CD4-positive, alpha-beta T cell treated with Interleukin-1 beta for 1 hour (primary cell): ENCODE measurements around the gene NCOA1.
"Not testable (repeated sequence)": the region's sequence is repeated elsewhere in the genome, so short reads cannot be mapped to it uniquely, and the experiment has no call there.

Source experiments
- DNase-seq, 2 donors: peaks; one replicate each; pipeline ENCODE4 v3.0.0-alpha.2; 2020 to 2022

NCOA1 gene

DNA sequence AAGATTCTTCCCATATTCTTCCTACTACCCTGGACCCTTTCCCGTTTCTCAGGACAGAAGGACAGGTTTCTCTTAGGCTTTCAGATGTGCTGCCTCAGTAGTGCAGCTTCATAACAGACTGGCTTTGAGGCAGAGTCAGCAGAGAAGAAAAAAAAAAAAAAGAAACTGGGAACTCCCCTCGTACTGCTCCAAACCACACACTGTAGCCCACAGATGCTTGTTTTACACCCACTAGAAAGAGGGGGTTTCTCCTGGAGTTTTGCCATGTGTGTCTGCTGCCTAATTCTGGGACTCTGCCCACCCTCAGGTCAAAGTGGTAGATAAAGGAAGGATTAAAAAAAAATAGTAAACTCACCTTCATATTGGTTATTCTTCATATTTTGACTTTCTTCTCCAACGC is 95.9 kb downstream of the NCOA1 start:
- peak in 1 of 2 donors; percentile 29 for DNase-seq

DNA sequence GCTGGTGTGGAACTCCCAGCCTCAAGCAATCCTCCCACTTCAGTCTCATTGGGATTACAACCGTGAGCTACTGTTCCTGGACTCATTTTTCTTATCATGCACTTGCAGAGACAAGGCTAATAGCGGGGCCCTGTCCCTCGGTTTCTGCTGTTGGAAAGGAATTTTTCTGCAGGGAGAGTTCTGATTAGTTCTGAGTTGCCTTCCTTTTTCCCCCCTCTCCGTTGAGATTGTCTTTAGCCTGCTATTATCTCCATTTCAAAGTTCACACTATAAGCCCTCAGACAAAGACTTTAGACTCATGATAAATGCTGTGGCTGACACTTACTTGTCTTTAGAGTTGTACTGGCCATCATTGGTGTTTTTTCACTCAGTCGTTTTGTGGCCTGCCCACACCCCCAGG is 97.2 kb downstream of the NCOA1 start:
- DNase-seq: no peak

DNA sequence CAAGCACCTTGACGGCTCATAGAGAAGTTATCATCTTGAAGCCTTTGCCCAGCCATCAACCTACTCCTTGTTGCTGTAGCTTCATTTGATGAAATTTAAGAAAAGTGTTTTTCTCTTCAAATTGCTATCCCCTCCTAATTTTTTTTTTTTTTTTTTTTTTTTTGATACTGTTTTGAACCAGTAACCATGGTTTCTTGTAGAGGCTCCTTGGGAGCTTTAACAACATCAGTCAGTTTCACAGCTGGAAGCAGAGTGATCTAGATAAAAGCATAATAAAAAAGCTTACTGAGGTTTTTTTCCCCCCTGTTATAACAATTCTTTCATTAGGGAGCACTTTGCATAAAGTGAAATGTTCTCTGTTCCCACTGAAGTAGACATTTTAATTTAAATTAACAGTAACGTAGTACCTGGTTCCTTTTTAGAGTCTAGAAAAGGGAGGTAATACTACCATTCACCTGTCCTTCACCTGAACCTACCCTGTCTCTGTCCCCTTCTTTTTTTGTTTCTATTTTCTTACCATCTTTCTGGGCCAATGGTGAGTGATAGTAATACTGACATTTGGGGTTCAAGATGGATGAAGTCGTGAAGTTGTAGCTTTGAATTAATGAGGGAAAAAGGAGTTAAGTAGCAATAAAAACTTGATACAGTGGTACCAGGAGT is 101.5 kb downstream of the NCOA1 start:
- no peak for DNase-seq

DNA sequence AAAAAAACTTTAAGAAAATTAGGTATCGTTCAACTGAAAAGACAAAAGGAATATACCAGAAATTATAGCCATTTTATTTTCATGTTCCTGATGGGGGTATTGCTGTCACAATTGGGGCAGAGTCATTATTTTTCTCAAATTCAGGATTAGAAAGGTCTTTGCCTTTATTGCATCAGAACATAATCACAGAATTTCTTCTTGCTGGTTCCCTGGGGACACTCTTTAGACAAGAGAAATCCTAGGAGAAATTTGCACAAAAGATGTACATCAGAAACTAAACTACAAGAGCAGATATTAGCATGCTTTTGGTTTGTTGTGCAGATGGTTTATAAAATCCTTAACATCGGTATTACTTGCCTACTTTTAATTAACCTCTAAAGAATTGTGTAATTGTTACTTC is 103.2 kb downstream of the NCOA1 start:
- no peak for DNase-seq

DNA sequence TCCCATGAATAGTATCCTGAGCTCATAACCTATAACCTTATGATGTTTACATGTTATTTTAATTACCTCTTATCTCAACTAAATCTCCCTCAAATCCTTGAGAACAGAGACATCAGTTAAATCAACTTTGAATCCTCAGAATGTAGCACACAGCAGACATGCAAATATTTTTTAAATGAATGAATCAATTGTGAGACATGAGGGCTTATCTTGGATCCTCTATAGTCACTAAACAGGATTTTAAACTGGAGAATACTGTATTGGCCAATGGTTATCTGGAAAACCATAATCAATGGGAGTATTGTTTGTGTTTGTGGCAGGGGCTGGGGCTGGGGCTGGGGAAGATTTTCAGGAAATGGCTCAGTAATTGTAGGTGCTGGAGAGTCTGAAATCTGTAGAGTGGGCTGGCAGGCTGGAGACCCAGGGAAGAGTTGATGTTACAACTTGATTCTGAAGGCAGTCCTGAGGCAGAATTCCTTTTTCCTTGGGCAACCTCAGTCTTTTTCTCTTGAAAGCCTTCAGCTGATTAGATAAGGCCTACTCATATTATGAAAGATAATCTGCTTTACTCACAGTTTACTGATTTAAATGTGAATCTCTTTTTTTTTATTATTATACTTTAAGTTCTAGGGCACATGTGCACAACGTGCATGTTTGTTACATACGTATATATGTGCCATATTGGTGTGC is 106.3 kb downstream of the NCOA1 start:
- DNase-seq: no peak

DNA sequence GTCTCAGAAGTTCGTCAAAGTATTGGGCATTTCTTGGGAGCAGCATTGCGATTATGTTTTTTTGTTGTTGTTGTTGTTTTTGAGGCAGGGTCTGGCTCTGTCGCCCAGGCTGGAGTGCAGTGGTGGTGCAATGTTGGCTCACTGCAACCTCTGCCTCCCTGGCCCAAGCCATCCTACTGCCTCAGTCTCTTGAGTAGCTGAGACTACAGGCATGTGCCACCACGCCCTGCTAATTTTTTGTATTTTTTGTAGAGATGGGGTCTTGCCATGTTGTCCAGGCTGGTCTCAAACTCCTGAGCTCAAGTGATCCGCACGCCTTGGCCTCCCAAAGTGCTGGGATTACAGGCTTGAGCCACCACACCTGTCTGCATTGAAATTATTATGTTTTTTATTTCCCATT is 109.1 kb downstream of the NCOA1 start:
- not testable (repeated sequence) for DNase-seq

DNA sequence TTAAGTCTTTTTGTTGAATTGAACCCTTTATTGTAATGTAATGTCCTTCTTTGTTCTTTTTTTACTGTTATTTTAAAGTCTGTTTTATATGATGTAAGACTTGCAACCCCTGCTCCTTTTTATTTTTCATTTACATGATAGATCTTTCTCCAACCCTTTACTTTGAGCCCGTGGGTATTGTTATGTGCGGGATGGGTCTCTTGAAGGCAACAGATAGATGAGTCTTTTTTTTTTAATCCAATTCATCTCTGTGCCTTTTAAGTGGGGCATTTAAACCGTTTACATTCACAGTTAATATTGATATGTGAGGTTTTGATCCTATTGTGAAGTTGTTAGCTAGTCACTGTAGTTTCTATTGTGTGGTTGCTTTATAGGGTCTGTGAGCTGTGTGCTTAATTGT is 120.6 kb downstream of the NCOA1 start:
- DNase-seq: no peak

DNA sequence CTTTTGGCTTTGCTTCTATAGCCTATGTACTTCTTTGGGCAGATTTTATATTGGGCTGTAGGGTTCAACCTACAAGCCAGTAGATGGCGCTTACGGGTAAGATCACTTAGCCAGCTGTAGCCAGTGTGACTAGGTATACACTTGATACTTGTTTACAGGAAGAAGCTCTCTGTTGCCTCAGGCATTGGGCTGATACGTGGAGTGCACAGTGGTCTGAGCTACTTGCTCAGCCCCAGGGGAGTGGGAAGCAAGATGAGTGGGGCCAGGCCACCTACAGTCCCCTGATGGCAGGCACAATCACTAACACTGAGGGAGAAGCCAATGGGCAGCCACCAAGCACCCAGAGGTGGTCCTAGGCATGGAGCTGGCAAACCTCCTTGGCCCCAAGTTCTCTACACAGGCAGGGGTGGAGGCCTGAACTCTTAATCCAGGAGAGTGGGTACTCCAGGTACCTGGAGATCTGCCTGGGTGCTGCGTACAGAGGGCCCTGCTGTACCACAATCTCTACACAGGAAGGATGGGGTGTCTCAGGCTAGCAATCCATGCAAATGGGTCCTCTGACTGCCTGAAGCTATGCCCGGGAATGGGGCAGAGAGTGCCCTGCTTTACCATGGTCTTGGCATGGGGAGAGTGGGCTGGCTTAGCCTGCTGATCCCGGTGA is 122.2 kb downstream of the NCOA1 start:
- peak; percentile 38 to 55 for DNase-seq

DNA sequence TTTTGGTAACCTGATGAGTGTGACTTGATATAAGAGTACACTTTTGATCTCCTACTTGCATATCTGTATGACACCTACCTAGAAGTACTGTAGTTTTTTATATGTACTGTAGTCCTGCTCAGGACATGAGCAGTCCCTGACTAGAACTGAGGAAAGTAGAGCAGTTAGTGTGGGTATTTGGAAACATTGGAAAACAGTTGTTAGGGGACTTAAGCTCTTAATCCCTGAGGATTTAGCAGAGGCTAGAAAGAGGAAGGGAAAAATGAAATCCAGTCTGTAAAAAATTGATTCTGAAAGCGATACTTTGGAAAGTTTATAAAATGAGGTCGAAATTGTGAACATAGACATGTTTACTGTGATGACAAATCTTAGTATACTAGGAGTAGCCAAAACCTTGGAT is 125.6 kb downstream of the NCOA1 start:
- no peak for DNase-seq

DNA sequence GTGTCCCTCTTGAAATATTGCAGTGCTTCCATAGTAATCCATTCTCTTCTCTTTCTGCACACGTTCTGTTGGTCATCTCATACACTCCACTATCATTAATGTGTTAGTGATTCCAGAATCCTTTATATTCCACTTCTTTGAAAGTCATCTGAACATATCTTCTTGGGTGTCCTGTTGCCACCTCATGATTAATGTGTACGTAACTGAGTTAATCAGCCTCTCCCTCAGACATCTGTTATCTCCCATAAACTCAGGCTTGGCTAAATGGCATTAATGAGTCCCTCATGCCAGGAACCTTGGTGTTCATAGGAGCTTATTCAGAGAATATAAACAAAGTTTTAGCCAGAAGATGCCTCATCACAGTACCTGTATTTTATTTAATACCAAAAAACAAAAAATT is 126.4 kb downstream of the NCOA1 start:
- DNase-seq: no peak

DNA sequence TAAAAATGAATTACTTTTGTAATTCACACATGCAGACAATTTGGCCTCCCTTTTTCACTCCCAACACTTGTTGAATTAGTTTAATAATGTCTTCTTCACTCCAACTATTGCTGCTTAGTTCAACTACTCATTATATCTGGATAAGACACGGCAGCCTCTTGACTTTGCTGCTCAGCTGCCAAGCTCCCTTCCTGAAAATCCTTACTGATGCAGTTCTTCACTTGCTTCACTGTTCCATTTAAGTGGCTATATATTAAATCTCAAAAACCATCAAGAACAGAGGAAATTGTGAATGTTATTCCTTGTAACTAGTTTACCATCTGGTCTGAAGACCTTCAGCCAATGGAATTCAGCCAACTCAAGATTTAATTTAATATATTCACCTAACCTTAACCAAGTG is 127.1 kb downstream of the NCOA1 start:
- DNase-seq: no peak

DNA sequence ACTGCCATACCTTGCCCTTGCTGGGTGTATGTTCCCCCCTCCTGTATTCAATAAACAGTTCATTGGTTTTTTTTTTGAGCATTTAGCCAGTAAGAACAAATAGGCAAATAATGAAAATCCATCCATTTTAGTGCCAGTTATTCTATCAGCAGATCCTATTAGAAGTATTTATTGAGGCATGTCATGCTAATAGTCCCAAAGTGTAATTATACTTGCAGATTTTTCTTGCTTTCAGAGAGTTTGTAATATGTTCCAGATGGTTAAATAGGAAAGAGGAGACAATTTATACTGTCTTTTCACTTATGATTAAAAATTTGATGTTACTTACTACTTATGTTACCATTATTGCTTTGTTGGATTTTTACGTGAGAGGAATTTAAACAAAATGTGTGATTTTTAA is 127.6 kb downstream of the NCOA1 start:
- DNase-seq: no peak

DNA sequence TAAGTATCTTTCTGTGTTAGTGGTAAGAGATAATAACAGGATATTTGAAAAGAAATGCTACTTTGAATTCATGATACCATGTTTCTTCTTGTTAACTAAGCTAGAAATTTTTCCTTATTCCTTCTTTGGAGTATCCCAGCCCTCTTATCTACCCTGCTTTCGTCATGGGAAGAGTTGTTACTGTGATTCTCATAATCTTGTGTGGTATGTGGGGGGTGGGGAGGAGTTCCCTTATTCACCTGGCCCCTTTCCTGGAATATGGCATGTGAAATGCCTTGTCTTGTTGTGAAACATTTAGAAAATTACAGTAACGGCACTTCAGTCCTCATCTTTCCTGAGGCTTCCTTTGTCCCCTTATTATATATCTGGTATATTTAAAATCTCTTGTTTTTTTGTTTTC is 129.9 kb downstream of the NCOA1 start:
- DNase-seq: no peak

DNA sequence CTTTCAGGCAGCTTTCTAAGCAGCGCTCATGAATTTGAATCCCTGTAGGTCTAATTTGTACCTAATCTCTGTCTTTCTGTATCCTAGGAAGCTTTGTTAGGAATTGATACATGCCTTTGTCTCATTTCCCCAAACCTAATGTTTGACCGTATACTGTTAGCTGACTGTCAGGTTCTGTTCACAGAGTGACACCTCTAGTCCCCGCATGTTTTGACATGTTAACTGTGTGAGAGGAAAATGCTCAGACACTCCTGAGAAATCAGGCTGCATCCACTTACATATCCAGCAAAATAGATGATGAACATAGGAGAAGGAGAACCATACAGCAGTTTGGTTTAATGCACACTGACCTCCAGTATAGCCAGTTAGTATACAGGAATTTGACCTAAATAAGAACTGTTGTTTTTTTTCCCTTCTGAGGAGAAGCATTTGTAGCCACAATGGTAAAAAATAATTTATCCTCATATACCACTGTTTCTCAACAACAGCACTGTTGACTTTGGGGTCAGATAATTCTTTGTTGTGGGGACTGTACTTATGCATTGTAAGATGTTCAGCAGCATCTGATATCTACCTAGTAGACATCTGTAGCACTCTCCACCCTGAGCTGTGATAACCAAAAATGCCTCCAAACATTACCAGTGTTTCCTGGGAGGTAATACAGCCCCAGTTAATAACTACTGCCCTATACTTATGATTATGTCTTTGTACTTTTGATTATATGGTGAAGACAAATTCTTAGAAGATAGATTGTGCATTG is 130.9 kb downstream of the NCOA1 start:
- DNase-seq: no peak

DNA sequence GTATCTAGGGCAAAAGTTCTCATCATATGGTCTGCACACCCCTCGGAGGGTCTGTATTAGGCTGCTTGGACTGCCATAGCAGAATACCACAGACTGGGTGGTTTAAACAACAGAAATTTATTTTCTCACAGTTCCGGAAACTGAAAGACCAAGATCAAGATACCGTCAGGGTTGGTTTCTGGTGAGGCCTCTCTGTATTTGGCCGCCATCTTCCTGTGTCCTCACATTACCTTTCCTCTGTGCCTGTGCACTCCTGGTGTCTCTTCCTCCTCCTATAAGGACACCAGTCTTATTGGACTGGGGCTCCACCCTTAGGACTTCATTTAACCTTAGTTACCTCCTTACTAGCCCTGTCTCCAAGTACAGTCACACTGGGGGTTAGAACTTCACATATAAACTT is 132.5 kb downstream of the NCOA1 start:
- no peak for DNase-seq

DNA sequence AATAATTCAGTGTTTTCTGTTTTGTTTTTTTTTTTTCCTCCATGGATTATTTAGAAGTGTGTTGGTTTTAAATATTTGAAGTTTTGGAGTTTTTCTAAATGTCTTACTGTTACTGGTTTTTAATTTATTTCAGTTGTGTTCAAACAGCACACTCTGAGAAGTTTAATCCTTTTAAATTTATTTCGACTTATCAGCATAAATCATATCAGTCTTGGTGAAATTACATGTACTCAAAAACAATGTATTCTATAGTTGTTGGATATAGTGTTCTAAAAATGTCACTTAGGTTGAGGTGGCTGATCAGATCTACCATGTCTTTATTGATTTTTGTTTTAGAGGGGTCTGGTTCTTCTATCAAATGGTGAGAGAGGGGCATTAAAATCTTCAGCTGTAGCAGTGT is 134.7 kb downstream of the NCOA1 start:
- no peak for DNase-seq

DNA sequence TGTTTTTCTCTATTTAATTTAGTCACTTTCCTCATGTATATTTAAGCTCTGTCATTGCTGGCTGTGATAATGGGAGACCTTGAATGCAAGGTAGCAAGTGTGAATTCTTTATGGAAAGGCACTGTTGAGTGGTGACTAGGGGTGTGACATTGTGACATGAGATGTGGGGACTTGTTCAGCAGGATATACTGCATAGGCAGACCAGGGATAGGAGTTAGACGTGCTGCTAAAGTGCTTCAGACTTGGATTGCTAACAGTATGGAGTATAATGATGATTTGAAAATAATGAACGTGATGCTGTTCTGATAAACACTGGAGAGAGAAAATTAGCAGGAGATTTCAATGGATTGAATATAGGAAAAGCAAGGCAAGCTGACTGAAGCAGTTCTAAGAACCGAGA is 135.1 kb downstream of the NCOA1 start:
- no peak for DNase-seq

DNA sequence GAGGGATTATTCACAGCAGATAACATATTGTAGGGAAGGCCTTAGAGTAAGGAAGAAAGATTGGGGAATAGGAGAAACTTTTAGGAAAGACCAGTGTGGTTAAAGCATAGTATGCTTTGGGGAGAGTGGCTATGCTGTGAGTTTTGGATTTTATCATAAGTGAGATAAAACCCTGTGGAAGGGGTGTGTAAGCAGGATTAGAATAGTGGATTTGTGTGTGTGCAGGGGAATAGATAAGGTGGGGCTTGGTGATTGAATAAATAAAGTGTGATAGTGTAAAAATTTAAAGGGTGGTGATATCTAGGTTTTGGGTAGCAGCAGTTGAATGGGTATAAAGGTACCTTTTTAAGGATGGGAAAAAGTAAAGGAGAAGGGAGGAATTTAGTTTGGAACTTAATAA is 137.7 kb downstream of the NCOA1 start:
- DNase-seq: no peak

DNA sequence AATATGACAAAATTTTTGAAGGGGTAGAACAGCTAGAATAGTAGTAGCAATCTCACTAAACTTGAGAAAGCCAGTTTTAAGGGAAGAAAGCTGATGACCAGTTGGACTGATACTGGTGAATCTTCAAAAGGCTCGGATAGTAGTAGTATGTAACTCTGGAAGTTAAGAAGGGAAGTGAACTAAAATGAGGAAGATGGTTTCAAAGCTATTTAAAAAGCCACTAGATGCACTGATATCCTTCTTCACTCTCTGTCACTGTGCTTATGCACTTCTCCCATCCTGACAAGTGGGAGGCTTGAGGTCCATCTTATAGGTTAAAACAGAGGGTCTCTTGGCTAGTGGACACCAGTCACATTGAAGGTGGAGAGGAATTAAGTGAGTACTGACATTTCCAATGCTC is 141.1 kb downstream of the NCOA1 start:
- no peak for DNase-seq

DNA sequence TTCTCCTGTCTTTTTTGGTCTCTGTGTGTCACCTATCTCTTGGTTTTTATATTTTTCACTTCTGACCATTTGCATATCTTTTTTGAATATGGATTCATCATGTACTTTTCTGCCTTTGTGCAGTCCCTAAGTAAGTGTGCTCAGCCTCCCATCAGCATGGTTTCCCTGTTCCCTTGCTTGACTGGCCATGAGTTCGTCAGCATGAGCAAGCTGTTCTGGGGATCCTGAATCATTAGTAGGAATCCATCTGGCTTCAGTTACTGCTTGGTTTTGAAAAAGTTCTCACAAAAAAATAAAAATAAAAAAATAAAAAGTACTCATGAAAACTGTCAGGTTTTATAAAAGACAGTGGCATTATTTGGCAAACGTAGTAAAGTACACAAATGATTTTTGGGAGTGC is 144.1 kb downstream of the NCOA1 start:
- DNase-seq: no peak

DNA sequence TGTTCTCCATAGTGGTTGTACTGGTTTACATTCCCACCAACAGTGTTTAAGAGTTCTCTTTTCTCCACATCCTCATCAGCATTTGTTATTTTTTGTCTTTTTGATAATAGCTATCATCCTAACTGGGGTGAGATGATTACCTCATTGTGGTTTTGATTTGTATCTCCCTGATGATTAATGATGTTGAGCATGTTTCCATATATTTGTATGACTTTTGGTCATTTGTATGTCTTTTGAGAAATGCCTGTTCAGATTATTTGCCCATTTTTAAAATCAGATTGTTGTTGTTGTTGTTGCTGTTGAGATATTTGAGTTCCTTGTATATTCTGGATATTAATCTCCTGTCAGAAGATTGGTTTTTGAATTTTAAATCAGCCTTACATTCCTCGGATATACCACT is 147.5 kb downstream of the NCOA1 start:
- no peak for DNase-seq

DNA sequence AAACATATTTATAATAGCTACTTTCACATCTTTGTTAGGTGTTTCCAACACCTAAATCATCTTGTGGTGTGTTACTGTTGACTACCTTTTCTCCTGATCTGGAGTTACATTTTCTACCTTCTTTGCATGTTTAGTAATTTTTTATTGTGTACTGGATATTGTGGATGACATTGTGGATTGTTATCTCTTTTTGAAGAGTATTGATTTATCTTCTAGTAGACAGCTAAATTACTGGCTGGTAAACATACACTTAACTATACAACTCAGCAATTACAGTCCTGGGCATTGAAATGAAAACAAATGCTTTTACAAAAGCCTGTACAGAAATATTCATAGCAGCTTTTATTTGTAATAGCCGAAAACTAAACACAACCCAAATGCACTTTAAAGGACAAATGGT is 151.3 kb downstream of the NCOA1 start:
- no peak for DNase-seq

DNA sequence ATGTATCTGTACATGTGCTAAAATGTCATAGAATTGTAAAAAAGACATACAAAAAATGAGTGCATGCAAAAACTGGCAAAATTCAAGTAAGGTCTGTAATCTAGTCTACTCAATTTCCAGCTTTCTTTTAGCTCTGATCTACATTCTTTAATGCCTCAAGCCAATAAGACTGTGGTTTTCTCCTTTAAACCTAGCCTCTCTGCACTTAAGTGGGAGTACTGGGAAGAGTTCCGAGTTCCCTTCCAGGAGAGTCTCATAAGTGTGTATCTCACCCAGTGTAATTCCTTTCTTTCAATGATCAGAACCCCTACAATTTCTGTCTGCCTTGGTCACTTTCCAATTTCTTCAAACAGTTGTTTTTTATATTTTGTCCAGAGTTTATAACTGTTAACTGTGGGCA is 152.0 kb downstream of the NCOA1 start:
- DNase-seq: no peak

DNA sequence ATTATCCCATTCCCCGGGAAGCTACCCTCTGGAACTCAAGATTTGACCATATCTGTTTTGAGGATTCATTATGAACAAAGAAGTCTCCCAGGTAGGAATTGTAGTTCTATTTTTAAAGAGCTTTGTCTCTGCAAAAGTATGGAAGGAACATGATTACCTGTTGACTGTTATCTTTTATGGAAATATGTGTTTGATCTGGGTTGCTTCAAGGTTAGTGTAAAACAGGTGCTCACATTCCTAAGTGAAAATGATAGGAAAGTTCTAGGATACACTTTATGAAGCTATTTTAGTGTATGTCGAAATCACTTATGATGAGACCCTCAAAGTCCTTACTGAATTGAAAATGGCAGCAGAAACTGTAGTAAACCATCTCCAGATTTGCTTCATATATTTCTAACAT is 153.0 kb downstream of the NCOA1 start:
- DNase-seq: no peak
